Lower leg skin (tissue), 3 donors: ENCODE data around the gene VSTM4.

ENCODE experiments used
- CTCF ChIP-seq, 3 donors: fragments of 450-650 bp; IDR thresholded peaks; one replicate each; pipeline ENCODE4 v1.5.1; 2016; ENCODE audit warnings: antibody characterized with exemption in 3 of 3, mild to moderate bottlenecking in 3 of 3, moderate library complexity in 2 of 3
- POLR2A ChIP-seq, 2 donors: fragments of 450-650 bp; IDR thresholded peaks; one replicate each; pipeline ENCODE4 v1.6.1; 2016 to 2017; ENCODE audit warnings: antibody characterized with exemption in 2 of 2, mild to moderate bottlenecking in 1 of 2, moderate library complexity in 1 of 2

- TF ChIP-seq CTCF (IDR thresholded peaks at IDR 0.05), result no peak
- TF ChIP-seq POLR2A (IDR thresholded peaks at IDR 0.05), result no peak
Observed at GRCh38 chr10:49009199-49009979, 105.9 kb downstream of the VSTM4 start.
